WTC11 (cell line): Measurements from ENCODE around the gene C11orf52. TPM values are rescaled to one million over a fixed set of nuclear protein-coding genes. Genes with fewer than 3 reads are reported as not detected.

Experiments
- ATAC-seq: fragments of 200-7000 bp; cut with Tn5 transposase; 2 replicates; pipeline ENCODE4 v1.10.0; 2021; ENCODE audit warnings: mild to moderate bottlenecking, moderate library complexity
- CTCF ChIA-PET: fragments of 300-600 bp; sonication (Branson Sonifier 250); formaldehyde crosslinking; loops from one replicate; lab custom pipeline; 2021; ENCODE audit warnings: antibody characterized with exemption; lab: Charles Lee
- POLR2A ChIA-PET: fragments of 350-600 bp; sonication (Branson Sonifier 250); formaldehyde crosslinking; loops from one replicate; lab custom pipeline; 2021; ENCODE audit warnings: antibody characterized with exemption; lab: Charles Lee
- DNase-seq: peaks from one replicate; pipeline ENCODE4 v3.0.0; 2021; ENCODE audit warnings: low spot score
- H3K27ac Mint-ChIP-seq: 2 replicates; pipeline ENCODE4 v1.8.0; 2021; ENCODE audit warnings: mixed read lengths
- H3K27me3 Mint-ChIP-seq: 2 replicates; pipeline ENCODE4 v1.8.0; 2021; ENCODE audit warnings: low read depth, mild to moderate bottlenecking, moderate library complexity, mixed read lengths
- H3K36me3 Mint-ChIP-seq: 2 replicates; pipeline ENCODE4 v1.8.0; 2021; ENCODE audit warnings: mixed read lengths
- H3K4me1 Mint-ChIP-seq: 2 replicates; pipeline ENCODE4 v1.8.0; 2022; ENCODE audit warnings: mixed read lengths
- H3K4me3 Mint-ChIP-seq: 2 replicates; pipeline ENCODE4 v1.8.0; 2021; ENCODE audit warnings: mild to moderate bottlenecking, moderate library complexity, mixed read lengths
- H3K9me3 Mint-ChIP-seq: 2 replicates; pipeline ENCODE4 v1.8.0; 2021; ENCODE audit warnings: mixed read lengths
- ATF2 ChIP-seq: sonication (generic); formaldehyde crosslinking; IDR thresholded peaks from 2 replicates; pipeline ENCODE4 v1.8.1; 2022; ENCODE audit warnings: low read depth, missing genetic modification reagents, borderline replicate concordance
- ATF3 ChIP-seq: sonication (generic); formaldehyde crosslinking; conservative IDR thresholded peaks from 2 replicates; pipeline ENCODE4 v1.8.1; 2022; ENCODE audit warnings: mild to moderate bottlenecking, missing genetic modification reagents
- CBFB ChIP-seq: sonication (generic); formaldehyde crosslinking; IDR thresholded peaks from 2 replicates; pipeline ENCODE4 v1.8.1; 2022; ENCODE audit warnings: mild to moderate bottlenecking, low read depth, missing genetic modification reagents
- CREM ChIP-seq: sonication (generic); formaldehyde crosslinking; IDR thresholded peaks from 2 replicates; pipeline ENCODE4 v1.8.1; 2022; ENCODE audit warnings: mild to moderate bottlenecking, missing genetic modification reagents, moderate library complexity
- ESRRA ChIP-seq: sonication (generic); formaldehyde crosslinking; IDR thresholded peaks from 2 replicates; pipeline ENCODE4 v1.8.1; 2022; ENCODE audit warnings: mild to moderate bottlenecking, missing genetic modification reagents, borderline replicate concordance
- FOXJ3 ChIP-seq: sonication (generic); formaldehyde crosslinking; IDR thresholded peaks from 2 replicates; pipeline ENCODE4 v1.9.0; 2021; ENCODE audit warnings: missing genetic modification reagents, mild to moderate bottlenecking, borderline replicate concordance
- FOXK1 ChIP-seq: sonication (generic); formaldehyde crosslinking; IDR thresholded peaks from 2 replicates; pipeline ENCODE4 v1.8.0; 2022; ENCODE audit warnings: mild to moderate bottlenecking, moderate library complexity, missing genetic modification reagents
- JUN ChIP-seq: sonication (generic); formaldehyde crosslinking; IDR thresholded peaks from 2 replicates; pipeline ENCODE4 v1.8.0; 2023; ENCODE audit warnings: mild to moderate bottlenecking, missing genetic modification reagents
- MAX ChIP-seq: sonication (generic); formaldehyde crosslinking; IDR thresholded peaks from 2 replicates; pipeline ENCODE4 v1.8.0; 2022; ENCODE audit warnings: mild to moderate bottlenecking, missing genetic modification reagents
- MXD4 ChIP-seq: fragments of 250-450 bp; sonication (Bioruptor Pico); IDR thresholded peaks from 2 replicates; pipeline ENCODE4 v1.8.0; 2021; ENCODE audit warnings: mild to moderate bottlenecking, moderate library complexity, borderline replicate concordance
- NFE2L1 ChIP-seq: sonication (generic); formaldehyde crosslinking; IDR thresholded peaks from 2 replicates; pipeline ENCODE4 v1.8.1; 2023; ENCODE audit warnings: missing genetic modification reagents
- NFYB ChIP-seq: sonication (generic); formaldehyde crosslinking; conservative IDR thresholded peaks from 2 replicates; pipeline ENCODE4 v1.8.0; 2022; ENCODE audit warnings: low read depth, missing genetic modification reagents
- NR1H2 ChIP-seq: sonication (generic); formaldehyde crosslinking; IDR thresholded peaks from 2 replicates; pipeline ENCODE4 v1.9.0; 2021; ENCODE audit warnings: mild to moderate bottlenecking, moderate library complexity, missing genetic modification reagents
- OVOL2 ChIP-seq: fragments of 250-450 bp; sonication (Bioruptor Pico); IDR thresholded peaks from 2 replicates; pipeline ENCODE4 v1.9.0; 2021; ENCODE audit warnings: mild to moderate bottlenecking, borderline replicate concordance
- PREB ChIP-seq: sonication (generic); formaldehyde crosslinking; IDR thresholded peaks from 2 replicates; pipeline ENCODE4 v1.8.1; 2022; ENCODE audit warnings: mild to moderate bottlenecking, missing genetic modification reagents, moderate library complexity, borderline replicate concordance
- PRRX2 ChIP-seq: fragments of 250-450 bp; sonication (Bioruptor Pico); IDR thresholded peaks from 2 replicates; pipeline ENCODE4 v1.8.0; 2021; ENCODE audit warnings: mild to moderate bottlenecking
- RELA ChIP-seq: sonication (generic); formaldehyde crosslinking; IDR thresholded peaks from 2 replicates; pipeline ENCODE4 v1.8.1; 2022; ENCODE audit warnings: missing genetic modification reagents, mild to moderate bottlenecking, borderline replicate concordance
- RORB ChIP-seq: fragments of 250-450 bp; sonication (Bioruptor Pico); IDR thresholded peaks from 2 replicates; pipeline ENCODE4 v1.9.0; 2021; ENCODE audit warnings: mild to moderate bottlenecking
- SP1 ChIP-seq: sonication (generic); formaldehyde crosslinking; conservative IDR thresholded peaks from 2 replicates; pipeline ENCODE4 v1.8.1; 2022; ENCODE audit warnings: missing genetic modification reagents
- TCF7 ChIP-seq: sonication (generic); formaldehyde crosslinking; IDR thresholded peaks from 2 replicates; pipeline ENCODE4 v1.8.0; 2022; ENCODE audit warnings: mild to moderate bottlenecking, low read depth, missing genetic modification reagents, moderate library complexity
- TEAD4 ChIP-seq: sonication (generic); formaldehyde crosslinking; IDR thresholded peaks from 2 replicates; pipeline ENCODE4 v1.8.0; 2022; ENCODE audit warnings: mild to moderate bottlenecking, missing genetic modification reagents
- ZBTB21 ChIP-seq: sonication (generic); formaldehyde crosslinking; IDR thresholded peaks from 2 replicates; pipeline ENCODE4 v1.8.1; 2023; ENCODE audit warnings: mild to moderate bottlenecking, missing genetic modification reagents, borderline replicate concordance
- ZNF138 ChIP-seq: sonication (generic); formaldehyde crosslinking; conservative IDR thresholded peaks from 2 replicates; pipeline ENCODE4 v1.8.1; 2022; ENCODE audit warnings: mild to moderate bottlenecking, moderate library complexity, missing genetic modification reagents
- ZNF263 ChIP-seq: sonication (generic); formaldehyde crosslinking; IDR thresholded peaks from 2 replicates; pipeline ENCODE4 v1.8.1; 2022; ENCODE audit warnings: low read depth, mild to moderate bottlenecking, moderate library complexity, missing genetic modification reagents
- ZNF416 ChIP-seq: fragments of 250-450 bp; sonication (Bioruptor Pico); IDR thresholded peaks from 2 replicates; pipeline ENCODE4 v1.9.0; 2021; ENCODE audit warnings: mild to moderate bottlenecking, inconsistent platforms
- ZNF423 ChIP-seq: fragments of 250-450 bp; sonication (Bioruptor Pico); IDR thresholded peaks from 2 replicates; pipeline ENCODE4 v2.1.2; 2022; ENCODE audit warnings: mild to moderate bottlenecking, moderate library complexity
- ZNF532 ChIP-seq: fragments of 250-450 bp; sonication (Bioruptor Pico); IDR thresholded peaks from 2 replicates; pipeline ENCODE4 v1.9.0; 2021; ENCODE audit warnings: mild to moderate bottlenecking, borderline replicate concordance
- ZNF671 ChIP-seq: fragments of 250-450 bp; sonication (Bioruptor Pico); IDR thresholded peaks from 2 replicates; pipeline ENCODE4 v1.8.0; 2021; ENCODE audit warnings: mild to moderate bottlenecking
- total RNA-seq: library from RNA; stranded (reverse); gene quantifications from 3 replicates; pipeline ENCODE4 v1.2.3, GENCODE V29; 2021

Gene C11orf52
- total RNA-seq, 1 experiment from 2014 or later, result 2.1 TPM

- H3K4me1 Mint-ChIP-seq, result peaks cover 12% of the 10 kb centered on the region
- H3K36me3 Mint-ChIP-seq, result no peaks in the 10 kb centered on the region; the same call in 1 of the 2 replicates
- H3K27ac Mint-ChIP-seq, result no peak overlapping the region; the same call in 1 of the 2 replicates
- POLR2A ChIA-PET, result interaction anchor here (0.6 to 1.9 kb wide), 10 partner anchors 10 to 110 kb away, joined by 3 to 18 read pairs (median 5); partner anchors contain the start of gene DIXDC1
- peak overlapping the region; percentile 89 for H3K4me3 Mint-ChIP-seq
- CTCF ChIA-PET, result interaction anchor here (0.7 to 3.3 kb wide), 24 partner anchors 10 to 409 kb away, joined by 3 to 51 read pairs (median 7); partner anchors contain the start of genes C11orf52, DLAT and PPP2R1B
- no peaks in the 10 kb centered on the region for H3K9me3 Mint-ChIP-seq
- DNase-seq (no peak), ATAC-seq (no peak)
- TF ChIP-seq FOXJ3 (CRISPR knock-in tag), result no peak
- TF ChIP-seq ZNF423 (CRISPR knock-in tag), result no peak
- TF ChIP-seq NR1H2 (CRISPR knock-in tag), result no peak
- no peak for TF ChIP-seq ZBTB21 (CRISPR knock-in tag)
- no peak for TF ChIP-seq SP1 (CRISPR knock-in tag)
- TF ChIP-seq RELA, result no peak
- TF ChIP-seq PREB (CRISPR knock-in tag), result no peak
- no peak for TF ChIP-seq JUN (CRISPR knock-in tag)
- no peak for TF ChIP-seq ZNF532 (CRISPR knock-in tag)
- no peak for TF ChIP-seq PRRX2 (CRISPR knock-in tag)
- TF ChIP-seq ZNF263 (CRISPR knock-in tag), result no peak
- TF ChIP-seq TCF7 (CRISPR knock-in tag), result no peak
- TF ChIP-seq CBFB (CRISPR knock-in tag), result no peak
- no peak for TF ChIP-seq CREM (CRISPR knock-in tag)
- no peak for TF ChIP-seq ZNF671 (CRISPR knock-in tag)
- no peak for TF ChIP-seq ATF3
- TF ChIP-seq OVOL2 (CRISPR knock-in tag), result no peak
- TF ChIP-seq TEAD4 (CRISPR knock-in tag), result no peak
- no peak for TF ChIP-seq ZNF138 (CRISPR knock-in tag)
- TF ChIP-seq NFE2L1 (CRISPR knock-in tag), result no peak
- TF ChIP-seq, all 79 proteins: peak for 0
- H3K27me3 Mint-ChIP-seq, result no peaks in the 10 kb centered on the region; the same call in 1 of the 2 replicates
Observed at GRCh38 chr11:111871693-111872161, 47.0 kb upstream of the C11orf52 start.

GRCh38 chr11:111878385-111878848, 40.3 kb upstream of the C11orf52 start:
- DNase-seq, result no peak
- peaks cover 6% of the 10 kb centered on the region for H3K4me1 Mint-ChIP-seq
- peak overlapping the region; percentile 100 for H3K27ac Mint-ChIP-seq
- ChIA-PET POLR2A (no interaction called here), CTCF (interaction anchor here (0.7 to 2.0 kb wide), 4 partner anchors 40 to 104 kb away, joined by 3 to 13 read pairs (median 6); partner anchors contain the start of gene C11orf52)
- ATAC-seq, result peak; percentile 6
- peaks cover 2% of the 10 kb centered on the region; the same call in 1 of the 2 replicates for H3K27me3 Mint-ChIP-seq
- H3K9me3 Mint-ChIP-seq, result no peaks in the 10 kb centered on the region
- H3K4me3 Mint-ChIP-seq, result peak overlapping the region; percentile 92
- no peaks in the 10 kb centered on the region for H3K36me3 Mint-ChIP-seq
- TF ChIP-seq FOXK1 (CRISPR knock-in tag) (no peak), MAX (CRISPR knock-in tag) (no peak), ZNF416 (CRISPR knock-in tag) (no peak), PRRX2 (CRISPR knock-in tag) (no peak), TEAD4 (CRISPR knock-in tag) (no peak), RORB (CRISPR knock-in tag) (no peak), ATF2 (CRISPR knock-in tag) (no peak), ESRRA (CRISPR knock-in tag) (no peak), PREB (CRISPR knock-in tag) (no peak), TCF7 (CRISPR knock-in tag) (no peak), OVOL2 (CRISPR knock-in tag) (no peak), NFYB (CRISPR knock-in tag) (no peak), MXD4 (CRISPR knock-in tag) (no peak)
